IPS DF 4.7 (cell line): ENCODE results near the gene MCUB.
"Not testable (repeated sequence)": the region's sequence is repeated elsewhere in the genome, so short reads cannot be mapped to it uniquely, and the experiment has no call there.

Experiments
- DNase-seq: peaks from one replicate; pipeline ENCODE4 v3.0.0-alpha.2; 2013; ENCODE audit warnings: low spot score; ENCODE audit errors: extremely low read depth

Gene MCUB

DNA sequence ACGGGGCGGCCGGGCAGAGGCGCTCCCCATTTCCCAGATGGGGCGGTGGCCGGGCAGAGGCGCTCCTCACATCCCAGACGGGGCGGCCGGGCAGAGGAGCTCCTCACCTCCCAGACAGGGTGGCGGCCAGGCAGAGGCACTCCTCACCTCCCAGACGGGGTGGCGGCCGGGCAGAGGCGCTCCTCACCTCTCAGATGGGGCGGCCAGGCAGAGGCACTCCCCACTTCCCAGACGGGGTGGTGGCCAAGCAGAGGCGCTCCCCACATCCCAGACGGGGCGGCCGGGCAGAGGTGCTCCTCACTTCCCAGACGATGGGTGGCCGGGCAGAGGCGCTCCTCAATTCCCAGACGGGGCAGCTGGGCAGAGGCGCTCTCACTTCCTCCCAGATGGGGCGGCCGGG lies 118.4 kb downstream of the MCUB start:
- DNase-seq: not testable (repeated sequence)

DNA sequence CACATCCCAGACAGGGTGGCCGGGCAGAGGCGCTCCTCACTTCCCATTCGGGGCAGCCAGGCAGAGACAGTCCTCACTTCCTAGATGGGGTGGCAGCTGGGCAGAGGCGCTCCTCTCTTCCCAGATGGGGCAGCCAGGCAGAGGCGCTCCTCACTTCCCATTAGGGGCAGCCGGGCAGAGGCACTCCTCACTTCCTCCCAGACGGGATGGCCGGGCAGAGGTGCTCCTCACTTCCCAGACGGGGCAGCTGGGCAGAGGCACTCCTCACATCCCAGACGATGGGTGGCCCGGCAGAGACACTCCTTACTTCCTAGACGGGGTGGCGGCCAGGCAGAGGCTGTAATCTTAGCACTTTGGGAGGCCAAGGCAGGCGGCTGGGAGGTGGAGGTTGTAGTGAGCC lies 118.9 kb downstream of the MCUB start:
- not testable (repeated sequence) for DNase-seq

DNA sequence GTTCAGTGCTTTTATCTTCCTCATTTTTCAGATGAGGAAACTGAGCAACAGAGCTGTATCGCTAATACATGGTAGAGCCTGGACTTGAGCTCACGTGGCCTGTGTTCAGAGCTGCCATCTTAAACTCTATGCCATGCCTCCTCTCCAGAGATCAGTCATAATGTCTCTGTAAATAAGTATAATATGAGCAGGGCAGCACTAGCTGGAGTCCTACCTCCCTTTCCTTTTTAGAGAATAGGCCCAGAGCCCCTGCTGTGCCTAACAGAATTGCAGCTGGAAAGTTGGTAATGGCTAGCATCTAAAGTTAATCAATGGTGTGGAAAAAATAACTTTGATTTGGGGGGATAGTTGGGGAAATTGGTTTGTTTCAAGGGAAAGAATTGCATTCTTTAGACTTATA lies 122.8 kb downstream of the MCUB start:
- DNase-seq: no peak

DNA sequence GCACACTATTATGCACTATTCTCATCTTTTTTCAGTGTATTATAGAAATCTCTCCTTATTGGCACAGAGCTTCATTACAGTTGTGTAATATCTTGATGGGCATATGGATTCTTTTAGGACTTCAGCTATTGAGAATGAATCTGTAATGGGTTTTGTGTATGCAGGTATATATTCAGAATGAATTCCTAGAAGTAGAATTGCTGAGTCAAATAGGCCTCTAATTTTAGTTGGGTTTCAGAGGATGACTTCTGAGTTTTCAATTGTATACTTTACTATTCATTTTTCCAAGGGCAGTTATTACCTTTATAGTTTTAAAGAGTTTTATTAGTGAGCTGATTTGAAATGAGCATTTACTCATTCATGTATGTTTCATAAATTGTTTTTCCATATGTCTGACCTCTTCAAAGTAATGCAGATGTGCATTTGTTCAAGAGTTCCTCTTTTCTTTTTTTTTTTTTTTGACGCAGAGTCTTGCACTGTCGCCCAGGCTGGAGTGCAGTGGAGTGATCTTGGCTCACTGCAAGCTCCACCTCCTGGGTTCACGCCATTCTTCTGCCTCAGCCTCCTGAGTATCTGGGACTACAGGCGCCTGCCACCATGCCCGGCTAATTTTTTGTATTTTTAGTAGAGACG lies 123.7 kb downstream of the MCUB start:
- no peak for DNase-seq

DNA sequence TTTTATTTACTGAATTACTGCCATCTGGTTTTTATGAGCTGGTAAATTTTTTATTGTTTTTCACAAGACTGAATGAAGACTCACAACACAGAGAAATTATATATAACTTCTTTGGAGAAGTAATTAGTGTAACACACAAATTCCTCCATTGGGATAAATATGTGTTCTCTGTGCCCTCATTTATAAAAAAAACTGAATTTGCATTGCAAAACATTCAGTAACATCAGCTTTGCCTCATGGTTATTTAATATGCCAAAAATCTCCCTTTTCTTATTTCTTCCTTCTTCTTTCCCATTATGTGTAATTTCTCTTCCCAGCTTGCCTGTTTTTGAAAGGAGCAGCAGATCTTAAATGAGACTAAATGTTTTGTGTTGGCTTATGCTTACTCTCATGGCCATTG lies 124.7 kb downstream of the MCUB start:
- no peak for DNase-seq

DNA sequence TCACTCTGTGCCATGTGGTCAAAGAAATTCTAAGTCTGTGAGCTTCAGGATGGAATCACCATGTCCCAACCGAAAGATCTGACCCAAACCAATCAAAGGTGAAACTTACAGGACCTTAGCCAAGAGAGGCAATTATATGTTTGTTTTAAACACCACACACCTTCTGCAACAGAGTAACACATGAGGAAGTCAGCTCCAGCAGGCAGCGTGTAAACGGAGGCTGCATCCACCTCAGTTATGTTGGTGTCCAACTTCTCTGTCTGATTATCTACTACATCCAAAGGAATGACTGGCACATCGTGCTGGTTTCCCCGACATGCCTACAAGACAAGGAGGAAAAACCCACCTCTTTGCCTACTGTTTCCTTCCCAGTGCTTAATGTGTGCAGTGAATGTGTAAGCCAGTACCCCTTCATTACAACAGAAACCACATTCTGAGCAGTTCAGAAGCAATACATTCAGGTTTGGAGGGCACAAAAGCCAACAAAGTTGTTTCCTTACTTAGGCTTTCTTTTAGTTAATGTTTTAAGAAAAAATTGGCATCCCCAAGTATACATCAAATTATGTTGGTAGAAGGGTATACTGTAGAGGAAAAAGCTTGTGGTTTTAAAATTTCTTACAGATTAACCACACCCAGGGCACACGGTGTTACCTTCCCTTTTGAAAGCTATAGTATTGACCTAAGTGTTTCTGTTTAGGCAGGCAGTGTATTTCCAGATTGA lies 130.8 kb downstream of the MCUB start:
- DNase-seq: no peak

DNA sequence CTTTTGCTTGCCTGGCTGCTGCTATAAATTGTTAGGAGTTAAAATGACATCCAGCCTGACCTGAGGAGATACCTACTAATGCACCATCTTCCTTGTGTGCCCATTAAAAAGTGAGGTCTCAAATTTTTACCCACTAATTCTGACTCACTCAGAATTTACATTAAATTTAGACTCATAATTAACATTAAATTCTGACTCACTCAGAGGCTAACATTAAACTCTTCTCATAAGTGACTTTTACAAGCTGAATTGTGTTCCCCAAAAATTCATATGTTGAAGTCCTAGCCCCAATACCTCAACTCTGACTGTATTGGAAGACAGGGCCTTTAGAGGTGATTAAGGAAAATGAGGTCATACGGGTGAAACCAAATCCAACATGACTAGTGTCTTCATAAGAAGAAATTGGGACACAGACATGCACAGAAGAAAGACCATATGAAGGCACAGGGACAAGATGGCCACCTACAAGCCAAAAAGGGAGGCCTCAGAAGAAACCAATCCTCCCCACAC lies 131.4 kb downstream of the MCUB start:
- no peak for DNase-seq

DNA sequence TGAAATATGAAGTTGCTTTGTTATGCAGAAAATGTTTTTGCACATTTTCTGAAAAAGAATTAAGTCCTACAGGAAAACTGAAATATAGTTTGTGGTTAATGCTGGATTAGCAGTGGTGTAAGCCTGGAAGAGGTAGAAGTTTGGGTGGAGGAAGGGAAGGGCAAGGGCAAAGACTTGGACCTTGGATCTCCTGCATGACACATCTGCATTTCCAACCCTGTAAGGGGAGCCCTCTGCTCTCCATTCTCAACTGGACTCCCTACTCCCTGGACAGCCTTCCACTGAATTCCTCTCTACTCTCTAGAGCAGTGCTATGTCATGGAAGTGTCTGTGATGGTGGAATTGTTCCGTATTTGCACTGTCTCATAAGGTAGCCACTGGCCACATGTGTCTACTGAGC lies 138.6 kb downstream of the MCUB start:
- no peak for DNase-seq

DNA sequence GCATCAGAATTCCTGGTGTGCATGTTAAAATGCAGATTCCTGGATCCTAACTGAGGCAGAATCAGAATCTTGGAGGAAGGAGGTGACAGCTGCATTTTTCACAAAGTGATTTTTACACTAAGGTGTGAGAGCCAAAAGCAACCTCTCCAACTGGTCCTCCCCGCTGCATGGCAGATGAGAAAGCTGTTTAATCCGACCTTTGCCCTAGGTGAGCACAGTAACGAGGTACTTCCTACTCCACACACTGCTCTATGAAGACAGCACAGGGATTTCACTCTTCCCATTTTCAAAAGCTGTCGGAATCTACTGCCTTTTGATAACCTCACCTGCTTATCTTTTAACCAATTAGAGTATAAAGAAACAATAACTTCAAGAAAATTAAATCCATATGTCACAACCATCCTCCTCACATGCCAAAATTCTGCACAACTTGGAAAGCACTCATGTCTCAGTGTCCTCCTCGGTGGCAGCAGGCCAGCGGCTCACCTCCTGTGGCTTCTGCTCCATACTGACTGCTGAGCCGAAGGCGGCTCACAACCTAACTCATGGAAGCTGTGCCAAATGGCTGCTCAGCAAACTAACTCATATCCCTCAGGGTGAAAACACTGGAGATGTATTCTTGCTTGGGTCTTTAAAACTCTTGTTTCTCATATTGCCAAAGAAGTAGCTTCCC lies 139.6 kb downstream of the MCUB start:
- DNase-seq: no peak

DNA sequence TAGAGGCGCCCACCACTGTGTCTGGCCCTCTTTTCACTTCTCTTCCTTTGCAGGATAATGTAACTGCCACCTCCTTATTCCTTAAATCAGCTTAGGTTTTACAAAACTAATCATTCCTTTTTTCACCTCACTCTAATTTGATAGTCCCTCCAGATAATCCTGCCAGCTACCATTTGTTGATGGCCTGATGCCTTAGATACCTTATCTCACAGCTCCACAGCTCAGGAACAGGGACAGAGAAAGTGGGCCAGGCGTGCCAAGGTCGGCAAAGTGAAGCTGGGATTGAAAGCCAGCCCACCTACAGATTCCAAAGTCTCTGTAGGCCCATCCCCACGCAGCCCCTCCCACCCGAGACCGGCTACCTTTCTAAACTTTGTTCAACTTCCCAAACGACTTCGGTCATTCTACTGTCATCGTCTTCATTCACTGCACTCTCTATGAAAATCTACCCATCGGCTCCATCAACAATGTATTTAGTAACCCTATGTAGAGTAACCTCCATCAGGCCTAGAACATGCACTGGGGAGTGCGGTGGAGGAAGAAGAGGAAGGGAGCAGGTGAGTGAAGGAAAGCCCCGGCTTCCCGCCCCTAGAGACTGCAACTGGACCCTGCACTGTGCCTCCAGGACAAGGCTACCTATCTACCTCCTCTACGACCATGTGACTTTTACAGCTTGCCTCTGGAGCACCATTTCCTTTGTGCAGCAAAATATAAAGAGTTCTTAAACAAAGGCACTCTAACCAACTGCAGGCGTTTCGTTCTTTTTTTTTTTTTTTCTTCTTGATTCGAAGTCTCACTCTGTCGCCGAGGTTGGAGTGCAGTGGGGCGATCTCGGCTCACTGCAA lies 141.7 kb downstream of the MCUB start:
- no peak for DNase-seq

DNA sequence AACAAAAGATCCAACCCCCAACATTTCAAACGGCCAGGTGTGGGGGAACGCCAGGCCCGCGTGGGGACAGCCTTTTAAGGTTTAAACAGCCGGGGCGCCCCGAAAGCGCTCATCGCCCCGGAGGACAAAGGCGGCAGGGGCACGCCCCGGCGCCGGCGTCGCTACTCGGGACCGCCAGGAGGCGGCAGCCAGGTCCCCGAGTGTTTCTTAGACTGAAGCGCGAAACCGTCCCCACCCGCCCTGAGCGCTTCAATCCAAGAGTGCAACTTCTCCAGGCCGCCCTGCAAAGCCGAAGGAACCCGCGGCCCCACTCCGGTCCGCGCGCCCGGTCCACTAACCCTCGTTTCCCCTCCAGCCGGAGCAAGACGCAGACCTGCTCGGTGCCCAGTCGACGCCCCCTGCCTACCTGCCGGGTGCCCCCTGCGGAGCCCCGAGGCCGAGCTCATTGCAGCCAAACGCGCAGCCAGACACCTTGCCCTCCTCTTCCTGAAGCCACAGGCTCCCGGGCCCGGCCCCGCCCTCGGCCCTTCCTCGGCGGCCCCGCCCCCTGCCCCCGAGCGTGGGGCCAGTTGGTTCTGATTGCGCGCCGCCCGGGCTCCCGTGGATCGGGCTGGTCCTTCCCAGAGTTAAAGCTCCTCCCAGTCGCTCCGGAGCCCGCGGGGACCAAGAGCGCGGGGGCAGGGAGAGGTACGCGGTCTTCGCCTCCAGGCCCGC lies 143.1 kb downstream of the MCUB start, which contains the start of gene CASP6:
Gene CASP6, minus strand, starts transcription at position 496 of the 714 bp plus-strand sequence. Its CDS starts 50 bp downstream, at position 446.
- DNase-seq: peak; percentile 41

DNA sequence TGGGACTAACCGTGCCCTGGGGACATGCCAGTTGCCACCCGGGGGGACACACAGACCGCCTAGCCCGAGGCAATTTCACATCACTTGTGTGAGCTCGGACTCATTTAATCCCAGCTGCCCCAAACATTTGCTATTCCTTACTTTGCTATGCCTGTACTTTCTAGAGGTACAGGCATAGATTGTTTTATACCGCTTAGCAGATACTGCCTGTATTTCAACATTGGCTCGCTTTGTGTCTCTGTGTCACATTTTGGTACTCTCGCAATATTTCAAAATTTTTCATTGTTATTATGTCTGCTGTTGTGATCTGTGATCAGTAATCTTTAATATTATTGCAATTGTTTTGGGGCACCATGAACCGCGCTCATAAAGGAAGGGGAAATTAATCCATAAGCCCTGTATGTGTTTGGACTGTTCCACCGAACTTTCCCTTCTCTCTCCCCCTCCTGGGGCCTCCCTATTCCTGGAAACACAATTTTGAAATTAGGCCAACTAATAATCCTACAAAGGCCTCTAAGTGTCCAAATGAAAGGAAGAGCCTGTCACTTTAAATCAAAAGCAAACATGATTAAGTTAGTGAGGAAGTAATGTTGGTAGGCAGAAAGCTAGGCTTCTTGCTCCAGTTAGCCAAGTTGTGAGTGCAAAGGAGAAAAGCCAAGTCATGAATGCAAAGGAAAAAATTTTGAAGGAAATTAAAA lies 143.8 kb downstream of the MCUB start:
- DNase-seq: no peak

DNA sequence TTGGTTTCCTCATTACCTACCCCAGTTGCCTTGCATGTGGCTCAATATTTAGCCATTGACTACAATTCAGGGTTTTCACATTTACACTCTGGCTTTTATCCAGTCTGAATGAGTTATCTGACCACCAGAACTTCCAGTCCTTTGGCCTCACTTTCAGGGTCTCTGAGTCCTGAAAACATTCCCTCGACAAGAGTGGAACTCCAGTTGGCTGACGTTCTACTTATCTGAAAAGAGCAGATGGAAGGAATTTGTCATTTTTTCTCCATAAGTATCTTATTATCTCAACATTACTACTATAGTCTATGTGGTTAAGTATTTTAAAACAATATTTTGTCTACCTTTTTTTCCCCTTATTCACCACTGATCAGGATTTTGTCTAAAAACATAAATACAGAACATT lies 148.4 kb downstream of the MCUB start:
- no peak for DNase-seq

DNA sequence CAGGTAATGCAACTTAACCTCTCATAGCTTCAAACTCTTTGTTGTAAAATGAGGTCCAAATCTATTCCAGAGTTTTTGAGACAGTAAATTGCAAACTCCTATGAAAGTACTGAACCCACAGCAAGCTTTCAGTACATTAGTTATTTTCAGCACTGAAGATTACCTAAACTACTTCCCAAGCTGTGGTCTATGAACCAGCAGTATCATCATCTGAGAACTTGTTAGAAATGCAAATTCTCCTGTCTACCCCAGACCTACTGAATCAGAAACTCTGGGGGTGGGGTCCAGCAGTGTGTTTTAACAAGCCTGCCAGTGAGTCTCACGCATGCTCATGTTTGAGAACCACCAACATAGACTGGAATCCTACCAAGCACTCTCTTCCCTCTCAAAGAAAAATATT lies 148.9 kb downstream of the MCUB start:
- no peak for DNase-seq

DNA sequence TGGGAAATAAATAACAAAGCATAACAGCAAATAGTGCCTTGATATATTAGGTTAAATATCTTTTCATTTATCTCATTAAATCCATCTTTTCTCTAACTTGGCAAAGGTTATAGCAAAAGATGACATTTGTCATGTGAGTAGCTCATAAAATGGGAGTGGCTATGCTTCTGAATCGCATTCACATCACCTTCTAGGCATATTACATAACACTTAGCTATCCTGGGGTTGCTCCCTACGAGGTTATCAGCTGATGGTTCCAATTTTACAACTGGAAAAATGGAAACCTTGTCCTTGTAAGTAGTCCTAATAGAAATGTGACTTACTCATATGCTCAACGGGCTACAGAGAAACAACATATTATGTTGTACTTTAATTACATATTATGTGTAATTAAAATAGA lies 153.5 kb downstream of the MCUB start:
- no peak for DNase-seq

DNA sequence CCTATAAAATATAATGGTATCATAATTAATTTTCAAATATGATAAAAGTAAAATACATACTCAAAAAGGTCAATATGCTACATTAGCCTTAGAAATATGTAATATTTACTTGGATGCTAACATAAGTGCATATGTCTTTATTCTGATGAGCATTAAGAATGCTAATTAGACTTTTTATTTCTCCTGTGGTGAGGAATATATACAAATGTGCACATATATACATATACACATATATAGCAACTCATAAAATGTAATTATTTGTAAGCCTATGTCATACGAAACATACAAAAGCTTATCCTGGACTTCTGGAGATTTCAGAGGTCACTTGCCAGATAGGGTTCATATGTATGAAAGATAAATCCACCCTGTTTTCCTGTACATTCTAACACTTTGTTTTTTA lies 158.7 kb downstream of the MCUB start:
- DNase-seq: no peak

DNA sequence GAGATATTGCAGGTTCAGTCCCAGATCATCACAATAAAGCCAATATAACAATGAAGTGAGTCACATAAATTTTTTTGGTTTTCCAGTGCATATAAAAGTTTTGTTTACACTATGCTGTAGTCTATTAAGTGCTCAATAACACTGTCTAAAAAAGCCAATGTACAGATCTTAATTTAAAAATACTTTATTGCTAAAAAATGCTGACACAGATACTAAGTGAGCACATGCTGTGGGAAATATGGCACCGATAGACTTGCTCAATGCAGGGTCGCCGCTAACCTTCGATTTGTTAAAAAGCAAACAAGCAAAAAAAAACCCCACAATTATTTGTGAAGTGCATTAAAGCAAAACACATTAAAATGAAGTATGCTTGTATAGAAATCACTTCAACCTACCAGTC lies 159.6 kb downstream of the MCUB start:
- no peak for DNase-seq

DNA sequence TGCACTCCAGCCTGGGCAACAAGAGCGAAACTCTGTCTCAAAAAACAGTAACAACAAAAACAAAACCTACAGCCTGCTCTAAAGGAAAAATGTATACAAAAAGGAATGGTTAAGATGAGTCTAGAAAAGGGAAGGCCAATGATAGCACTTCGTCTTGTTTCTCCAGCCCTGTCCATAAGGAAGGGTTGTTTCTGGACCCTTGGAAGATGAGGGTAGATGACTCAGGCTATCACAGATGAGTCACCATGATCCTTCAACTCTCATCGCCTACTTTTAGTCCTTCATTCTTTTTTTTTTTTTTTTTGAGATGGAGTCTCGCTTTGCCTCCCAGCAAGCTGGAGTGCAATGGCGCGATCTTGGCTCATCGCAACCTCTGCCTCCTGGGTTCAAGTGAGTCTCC lies 161.0 kb downstream of the MCUB start:
- DNase-seq: no peak

DNA sequence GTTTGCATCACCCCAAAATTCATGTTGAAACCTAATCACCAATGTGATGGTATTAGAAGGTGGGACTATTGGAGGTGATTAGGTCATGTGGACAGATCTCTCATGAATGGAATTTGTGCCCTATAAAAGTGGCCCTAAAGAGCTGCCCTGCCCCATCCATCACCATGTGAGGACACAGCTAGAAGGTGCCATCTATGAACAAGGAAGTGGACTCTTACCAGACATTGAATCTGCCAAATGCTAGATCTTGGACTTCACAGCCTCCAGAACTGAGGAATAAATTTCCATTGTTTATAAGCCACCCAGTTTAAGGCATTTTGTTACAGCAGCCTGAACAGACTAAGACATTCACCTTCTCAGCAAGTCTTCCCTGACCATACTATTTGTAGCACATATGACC lies 162.3 kb downstream of the MCUB start:
- no peak for DNase-seq

DNA sequence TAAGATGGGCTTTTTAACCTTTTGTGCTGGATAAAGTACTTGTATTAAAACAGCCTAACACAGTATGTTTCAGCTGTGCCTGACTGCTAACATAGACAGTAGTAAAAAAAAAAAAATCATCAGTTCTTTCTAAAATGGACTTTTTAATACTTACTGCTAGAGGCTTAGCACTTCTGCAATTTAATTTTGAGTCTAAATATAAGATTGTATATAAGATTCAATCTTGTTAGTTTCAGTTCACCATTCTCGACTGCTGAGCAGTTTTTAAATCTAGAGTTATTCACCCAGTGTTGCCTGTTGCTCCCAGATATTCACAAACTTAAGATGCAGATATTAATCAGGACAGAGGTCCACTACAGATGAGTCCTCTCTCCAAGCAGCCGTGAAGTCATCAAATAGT lies 163.1 kb downstream of the MCUB start:
- no peak for DNase-seq
